Fibroblast of the aortic adventitia (primary cell): ENCODE data around the gene BEAN1. TPM values are rescaled to one million over a fixed set of nuclear protein-coding genes. Genes with fewer than 3 reads are reported as not detected.
"Not testable (repeated sequence)": the region's sequence is repeated elsewhere in the genome, so short reads cannot be mapped to it uniquely, and the experiment has no call there.

Source experiments
- DNase-seq: peaks from one replicate; pipeline ENCODE4 v3.0.0-alpha.2; 2010; ENCODE audit warnings: low read depth
- H3K4me3 ChIP-seq: 2 replicates; pipeline ENCODE4 v1.5.1; 2011; ENCODE audit warnings: low read depth, mild to moderate bottlenecking, control low read depth, low read length, moderate library complexity
- CTCF ChIP-seq: IDR thresholded peaks from 2 replicates; pipeline ENCODE4 v1.5.1; 2011; ENCODE audit warnings: mild to moderate bottlenecking, low read length, control low read depth, inconsistent platforms; ENCODE audit not compliant: insufficient read depth
- total RNA-seq: library from RNA; depleted of rRNA; stranded (reverse); fragments of >200 nt; gene quantifications from 2 replicates; pipeline ENCODE4 v1.2.3, GENCODE V29; 2012; ENCODE audit warnings: low replicate concordance

BEAN1 gene
- total RNA-seq, 1 donor = 0.09 TPM

GRCh38 chr16:66458853-66459252, 31.8 kb downstream of the BEAN1 start:
- no peak for DNase-seq
- no peak for TF ChIP-seq CTCF
- H3K4me3 ChIP-seq = no peak overlapping the region

GRCh38 chr16:66459878-66460277, 32.8 kb downstream of the BEAN1 start:
- no peak overlapping the region for H3K4me3 ChIP-seq
- no peak for TF ChIP-seq CTCF
- DNase-seq = no peak

GRCh38 chr16:66460703-66461102, 33.6 kb downstream of the BEAN1 start:
- no peak for DNase-seq
- no peak for TF ChIP-seq CTCF

GRCh38 chr16:66462912-66463311, 35.8 kb downstream of the BEAN1 start:
- no peak for DNase-seq
- no peak overlapping the region for H3K4me3 ChIP-seq
- no peak for TF ChIP-seq CTCF

More at GRCh38 chr16:66460703-66461102, 33.6 kb downstream of the BEAN1 start:
- H3K4me3 ChIP-seq = no peak overlapping the region

GRCh38 chr16:66465946-66466345, 38.9 kb downstream of the BEAN1 start:
- DNase-seq, H3K4me3 ChIP-seq: not testable (repeated sequence)

GRCh38 chr16:66466636-66467035, 39.5 kb downstream of the BEAN1 start:
- H3K4me3 ChIP-seq, DNase-seq: not testable (repeated sequence)

GRCh38 chr16:66467611-66468010, 40.5 kb downstream of the BEAN1 start:
- no peak for TF ChIP-seq CTCF
- no peak overlapping the region for H3K4me3 ChIP-seq
- no peak for DNase-seq

GRCh38 chr16:66468321-66468965, 41.3 kb downstream of the BEAN1 start:
- H3K4me3 ChIP-seq = no peak overlapping the region
- no peak for DNase-seq
- TF ChIP-seq CTCF = no peak
